ENCODE results near the gene COL19A1.
"Not testable (repeated sequence)": the region's sequence is repeated elsewhere in the genome, so short reads cannot be mapped to it uniquely, and the experiment has no call there.

The COL19A1 gene

GRCh38 chr6:69866351-69866769 is at the start of gene COL19A1:
Gene COL19A1, plus strand, starts transcription at chr6:69866556. Its CDS starts 13,012 bp downstream, at chr6:69879568.
- FAIRE-seq, result no peak
- no peak for DNase-seq (ENCODE audit: insufficient read length, low spot score)

- no peak for DNase-seq (ENCODE audit: insufficient read length, low spot score)
- no peak for FAIRE-seq
Measured at GRCh38 chr6:69816569-69816968, 49.8 kb upstream of the COL19A1 start.

- no peak for FAIRE-seq
- DNase-seq (ENCODE audit: insufficient read length, low spot score), result no peak
Measured at GRCh38 chr6:69817358-69817757, 49.0 kb upstream of the COL19A1 start.

GRCh38 chr6:69818223-69818930 is 48.0 kb upstream of the COL19A1 start:
- DNase-seq (ENCODE audit: insufficient read length, low spot score), result no peak
- no peak for FAIRE-seq

DNA sequence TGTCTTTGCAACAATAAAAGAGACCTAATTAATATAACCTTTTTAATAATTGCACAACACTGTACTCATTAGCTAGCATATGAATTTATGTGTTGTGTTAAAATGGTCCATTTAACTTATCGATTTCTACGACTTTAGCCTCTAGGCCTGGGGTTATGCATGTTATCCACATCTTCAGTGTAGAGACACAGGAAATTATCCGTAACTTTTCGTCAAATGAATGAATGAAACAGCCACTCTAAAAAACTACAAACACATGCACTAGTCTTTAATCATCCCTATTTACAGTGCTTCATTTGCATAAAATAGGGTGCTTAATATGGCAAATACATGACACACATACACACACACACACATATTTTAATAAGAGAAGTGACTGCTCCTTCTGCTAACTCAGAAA is 47.2 kb upstream of the COL19A1 start:
- no peak for FAIRE-seq

GRCh38 chr6:69820018-69820417 is 46.3 kb upstream of the COL19A1 start:
- FAIRE-seq, result no peak
- no peak for DNase-seq (ENCODE audit: insufficient read length, low spot score)

More for the DNA sequence above, 47.2 kb upstream of the COL19A1 start:
- DNase-seq (ENCODE audit: insufficient read length, low spot score), result no peak

DNA sequence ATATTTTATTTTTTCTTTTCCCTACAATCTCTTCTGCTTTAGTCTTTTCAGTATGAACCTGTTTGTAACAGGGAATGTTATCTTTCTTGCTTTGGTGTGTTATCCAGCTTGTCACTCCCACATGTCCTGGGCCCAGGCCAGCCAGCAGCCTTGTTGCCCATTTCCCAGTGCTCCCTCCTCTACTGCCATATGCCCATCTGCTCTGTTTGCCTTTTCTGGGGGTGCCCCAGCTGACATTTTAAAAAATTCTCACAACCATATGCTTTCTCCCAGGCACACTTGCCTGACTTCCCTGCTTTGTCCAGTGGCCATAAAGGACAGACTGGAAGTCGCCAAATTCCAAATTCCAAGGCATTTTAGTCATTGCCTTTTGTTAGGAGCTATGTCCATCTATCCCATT is 45.9 kb upstream of the COL19A1 start:
- DNase-seq (ENCODE audit: insufficient read length, low spot score), result no peak
- no peak for FAIRE-seq

- FAIRE-seq; DNase-seq (ENCODE audit: insufficient read length, low spot score): not testable (repeated sequence)
Measured at GRCh38 chr6:69824355-69824754, 42.0 kb upstream of the COL19A1 start.

GRCh38 chr6:69825904-69826303 is 40.5 kb upstream of the COL19A1 start:
- no peak for FAIRE-seq

GRCh38 chr6:69827276-69827893 is 39.0 kb upstream of the COL19A1 start:
- no peak for DNase-seq (ENCODE audit: insufficient read length, low spot score)
- FAIRE-seq, result no peak

More at GRCh38 chr6:69825904-69826303, 40.5 kb upstream of the COL19A1 start:
- no peak for DNase-seq (ENCODE audit: insufficient read length, low spot score)

DNA sequence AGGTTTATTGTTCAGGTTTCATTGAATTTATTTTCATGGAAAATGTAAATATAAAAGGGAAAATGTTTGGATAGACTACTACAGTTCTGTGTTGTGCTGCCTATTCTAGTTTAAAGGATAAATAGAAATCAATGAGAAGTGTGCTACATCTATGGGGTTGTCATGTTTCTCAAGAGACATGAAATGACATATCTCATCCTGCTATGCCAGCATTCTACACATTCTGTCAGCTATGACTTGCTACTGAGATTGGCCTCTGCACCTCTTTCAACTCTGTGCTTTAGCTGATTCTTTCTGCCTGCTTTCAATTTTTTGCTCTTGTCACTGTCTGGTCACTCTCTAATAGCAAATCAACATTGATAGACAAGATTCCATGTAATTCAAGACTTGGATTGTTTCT is 33.8 kb upstream of the COL19A1 start:
- no peak for DNase-seq (ENCODE audit: insufficient read length, low spot score)
- FAIRE-seq, result no peak

DNA sequence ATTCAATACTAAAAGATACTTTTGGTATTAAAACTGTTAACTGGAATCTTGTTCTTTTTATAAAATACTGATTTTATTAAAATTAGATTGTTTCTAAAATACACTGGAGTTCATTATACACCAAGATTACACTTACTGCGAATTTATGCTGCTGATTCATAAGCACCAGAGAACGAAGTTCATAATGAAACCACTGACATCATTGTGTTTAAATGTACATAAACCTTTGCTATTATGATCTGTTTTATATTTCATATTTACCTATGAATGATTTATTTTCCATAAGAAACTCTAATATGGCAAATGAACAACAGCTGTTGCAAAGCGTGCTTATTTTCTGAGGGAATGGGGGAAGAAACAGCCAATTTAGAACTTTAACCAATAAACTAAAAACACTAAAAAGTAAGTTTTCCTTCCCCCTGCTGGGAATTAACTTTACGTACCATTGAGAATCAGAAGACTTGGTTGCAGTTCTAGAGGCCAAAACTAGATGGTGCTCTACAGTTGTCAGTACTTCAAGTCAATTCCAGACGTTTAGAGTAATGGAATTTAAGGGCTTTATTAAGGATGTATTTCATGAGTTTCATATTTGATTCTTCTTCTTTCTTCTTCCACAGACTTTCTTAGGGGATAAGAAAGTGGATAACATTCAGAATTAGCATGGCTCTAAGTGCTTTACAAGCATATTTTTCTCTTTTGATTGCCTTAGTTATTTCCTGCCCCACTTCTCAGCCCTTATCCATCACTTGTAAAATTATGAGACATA is 30.8 kb upstream of the COL19A1 start:
- peak; percentile 27 for DNase-seq (ENCODE audit: insufficient read length, low spot score)
- no peak for FAIRE-seq

DNA sequence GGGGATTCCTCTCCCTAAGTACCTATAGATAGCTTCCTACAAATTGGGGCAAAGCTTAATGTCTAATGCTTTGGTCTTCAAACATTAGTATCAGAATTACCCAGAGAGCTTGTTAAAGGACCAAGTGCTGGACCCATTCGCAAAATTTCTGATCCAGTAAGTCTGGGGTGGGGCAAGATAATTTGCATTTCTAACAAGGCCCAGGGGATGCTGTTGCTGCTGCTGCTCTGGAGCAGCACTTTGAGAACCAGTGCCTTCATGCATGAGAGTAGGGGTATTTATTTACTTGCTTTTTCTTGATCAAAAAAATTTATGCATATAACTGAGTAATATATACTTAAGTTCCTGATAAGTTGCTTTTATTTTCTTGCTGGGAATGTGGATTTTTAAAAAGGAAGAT is 24.5 kb upstream of the COL19A1 start:
- DNase-seq (ENCODE audit: insufficient read length, low spot score), result no peak
- FAIRE-seq, result no peak

DNA sequence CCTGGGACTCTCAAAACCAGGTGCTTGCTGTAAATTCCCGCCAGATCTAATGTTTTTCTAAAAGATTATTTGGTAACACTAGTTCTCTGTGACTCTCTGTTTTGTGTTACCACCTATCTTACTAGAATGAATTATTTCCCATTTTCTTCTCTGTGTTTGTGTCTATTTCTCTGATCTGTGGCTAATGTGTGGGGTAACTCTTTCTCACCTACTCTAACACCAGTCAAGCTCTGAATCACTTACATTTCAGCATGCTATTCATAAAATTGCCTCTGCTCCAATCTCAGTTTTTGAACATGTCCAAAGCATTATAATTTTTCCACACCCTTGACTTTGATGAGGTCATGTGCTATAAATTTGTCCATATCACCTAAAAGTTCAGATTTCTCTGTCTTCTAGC is 23.2 kb upstream of the COL19A1 start:
- FAIRE-seq (no peak), DNase-seq (ENCODE audit: insufficient read length, low spot score) (no peak)

GRCh38 chr6:69846312-69846711 is 20.0 kb upstream of the COL19A1 start:
- no peak for FAIRE-seq
- DNase-seq (ENCODE audit: insufficient read length, low spot score), result no peak

DNA sequence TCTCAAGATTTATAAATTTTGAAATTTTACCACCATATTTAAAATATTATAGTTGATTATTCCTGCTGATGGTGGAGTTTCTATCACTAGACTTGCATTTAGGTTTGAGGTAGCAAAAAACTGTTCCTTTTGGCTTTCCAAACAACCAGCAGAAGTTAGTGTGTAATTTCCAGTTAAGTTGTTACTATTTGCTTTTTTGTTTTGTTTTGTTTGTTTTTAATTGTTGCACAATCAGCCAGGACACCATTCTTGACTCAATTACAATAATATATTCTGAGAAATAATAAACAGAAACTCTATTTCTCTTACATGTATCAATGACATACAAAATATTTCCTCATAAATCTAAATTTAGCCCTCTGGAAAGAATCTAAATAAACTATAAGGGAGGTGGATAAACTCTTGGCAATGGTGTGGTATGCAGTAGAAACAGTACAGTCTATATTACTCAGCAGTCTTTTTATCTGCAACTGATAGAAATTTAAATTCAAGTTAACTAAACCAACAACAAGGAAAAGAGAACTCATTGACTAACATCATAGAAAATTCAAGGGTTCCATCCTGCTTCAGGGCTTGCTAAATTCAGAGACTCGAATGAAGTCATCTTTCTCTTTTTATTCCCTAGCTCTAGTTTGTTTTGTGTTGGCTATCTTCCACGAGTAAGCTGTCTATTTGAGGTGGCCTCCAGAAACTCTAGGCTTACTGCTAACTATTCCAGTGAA is 19.4 kb upstream of the COL19A1 start:
- FAIRE-seq (no peak), DNase-seq (ENCODE audit: insufficient read length, low spot score) (no peak)

GRCh38 chr6:69847492-69847788 is 18.9 kb upstream of the COL19A1 start:
- FAIRE-seq (no peak), DNase-seq (ENCODE audit: insufficient read length, low spot score) (no peak)

DNA sequence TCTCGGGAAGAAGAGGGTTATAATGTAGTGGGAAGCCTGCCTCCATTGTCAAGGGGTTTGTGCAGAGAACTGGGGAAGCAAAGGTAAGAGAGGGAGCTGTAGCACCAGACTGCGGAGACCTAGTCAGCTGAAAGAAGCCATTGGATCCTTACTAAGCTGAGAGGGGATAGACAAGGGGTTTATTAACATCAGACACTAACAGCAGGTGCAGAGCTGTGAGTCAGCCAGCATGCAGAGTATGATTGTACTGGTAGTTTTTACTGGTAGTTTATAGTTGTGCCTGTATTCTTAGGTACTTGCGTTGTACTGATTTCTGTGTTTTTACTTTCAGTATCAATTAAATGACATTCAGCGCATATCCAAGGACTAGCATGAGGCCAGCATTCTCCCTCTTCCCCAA is 17.8 kb upstream of the COL19A1 start:
- FAIRE-seq (no peak), DNase-seq (ENCODE audit: insufficient read length, low spot score) (no peak)

DNA sequence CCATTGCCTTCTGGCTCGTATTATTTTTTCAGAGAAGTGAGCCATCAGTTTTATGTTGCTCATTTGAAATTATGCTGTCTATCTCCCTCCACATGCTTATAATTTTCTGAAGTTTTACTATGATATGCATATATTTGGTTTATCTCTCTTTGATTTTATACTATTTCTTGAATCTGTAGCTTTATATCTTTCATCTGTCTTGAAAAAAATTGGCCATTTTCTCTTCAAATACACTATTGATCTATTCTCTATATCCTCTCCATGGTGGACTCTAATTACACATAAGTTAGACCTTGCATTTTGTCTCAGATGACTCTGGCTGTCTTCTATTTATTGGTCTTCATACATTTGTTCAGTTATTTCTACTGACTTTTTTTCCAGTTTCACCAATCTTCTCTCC is 13.7 kb upstream of the COL19A1 start:
- no peak for FAIRE-seq
- no peak for DNase-seq (ENCODE audit: insufficient read length, low spot score)

DNA sequence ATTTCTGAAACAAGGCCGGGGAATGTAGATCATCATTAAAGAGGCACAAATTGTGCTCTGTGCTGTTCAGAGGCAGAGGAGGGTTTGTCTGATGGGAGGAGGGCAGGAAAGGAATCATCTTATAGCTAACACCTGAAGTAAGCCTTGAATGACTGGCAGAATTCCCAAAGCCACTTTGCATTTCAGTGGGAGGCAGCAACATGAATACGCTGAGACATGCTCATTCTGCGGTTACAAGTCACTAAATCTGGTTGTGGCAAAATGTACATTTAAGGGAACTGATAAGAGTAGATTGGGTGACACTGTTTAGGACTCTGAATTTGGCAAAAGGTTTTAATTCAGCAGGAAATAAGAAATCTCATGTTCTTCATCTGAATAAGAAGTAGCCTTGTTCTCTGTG is 4.4 kb upstream of the COL19A1 start:
- FAIRE-seq (no peak), DNase-seq (ENCODE audit: insufficient read length, low spot score) (no peak)

GRCh38 chr6:69863766-69864165 is 2.6 kb upstream of the COL19A1 start:
- no peak for DNase-seq (ENCODE audit: insufficient read length, low spot score)
- FAIRE-seq, result no peak

All from HTR-8/SVneo (cell line).